HepG2 (cell line): ENCODE measurements around the gene GSTK1. TPM values are rescaled to one million over a fixed set of nuclear protein-coding genes. Genes with fewer than 3 reads are reported as not detected.

Experiments
- ATAC-seq: fragments of 200-7000 bp; cut with Tn5 transposase; 3 replicates; pipeline ENCODE4 v1.9.1; 2020; ENCODE audit warnings: mild to moderate bottlenecking, moderate library complexity
- BruUV-seq: library from RNA; stranded (reverse); fragments of 400-500 nt; replicated peaks from 2 replicates; lab custom pipeline; 2021; lab: Mats Ljungman, UMichigan
- CTCF ChIA-PET: fragments of 300-600 bp; formaldehyde crosslinking; extraction: SDS; loops from one replicate; lab custom pipeline; 2021; ENCODE audit warnings: low total read pairs, inconsistent platforms, low intra/inter-chr PET ratio; lab: Yijun Ruan, JAX
- POLR2A ChIA-PET: fragments of 350-600 bp; sonication (Branson Sonifier 250); formaldehyde crosslinking; loops from one replicate; lab custom pipeline; 2020; ENCODE audit warnings: antibody characterized with exemption, inconsistent platforms; lab: Yijun Ruan, JAX
- DNase-seq: peaks from one replicate; pipeline ENCODE4 v3.0.0-alpha.2; 2015; ENCODE audit warnings: low spot score
- FAIRE-seq: peaks from 3 replicates; lab custom pipeline; 2011; peaks lifted over from hg19 to GRCh38; lab: Jason Lieb, UNC
- H2AFZ ChIP-seq: one replicate; pipeline ENCODE4 v1.6.1; 2011; ENCODE audit warnings: low read length, inconsistent platforms
- H3K27ac ChIP-seq: fragments of 300-600 bp; 3 replicates; pipeline ENCODE4 v1.8.0; 2011; ENCODE audit warnings: mixed run types, mild to moderate bottlenecking, mixed read lengths, low read length, inconsistent platforms; ENCODE audit not compliant: insufficient read depth; ENCODE audit errors: extremely low read length
- H3K27me3 ChIP-seq, 2 experiments: fragments of 200-600 bp in 1 of 2; 2 replicates in 1 of 2; 3 replicates in 1 of 2; pipeline versions ENCODE4 v1.6.0 to v1.8.0; 2011; ENCODE audit warnings: low read length in 2 of 2, mild to moderate bottlenecking in 2 of 2, moderate library complexity in 2 of 2, inconsistent platforms in 1 of 2; ENCODE audit not compliant: insufficient read depth in 2 of 2, control insufficient read depth in 1 of 2
- H3K36me3 ChIP-seq, 2 experiments: fragments of 200-600 bp in 1 of 2; replicated peaks in 1 of 2; 2 replicates in 1 of 2; 3 replicates in 1 of 2; pipeline versions ENCODE4 v1.5.1 to v1.8.0; 2011; ENCODE audit warnings: low read length in 2 of 2, inconsistent platforms in 1 of 2; ENCODE audit not compliant: insufficient read depth in 2 of 2, control insufficient read depth in 1 of 2
- H3K4me1 ChIP-seq: 2 replicates; pipeline ENCODE4 v1.5.1; 2012; ENCODE audit warnings: low read length, inconsistent platforms; ENCODE audit not compliant: insufficient read depth
- H3K4me2 ChIP-seq: 2 replicates; pipeline ENCODE4 v1.6.0; 2011; ENCODE audit warnings: low read depth, low read length, inconsistent platforms
- H3K4me3 ChIP-seq, 3 experiments: fragments of 200-600 bp in 1 of 3; sonication (generic), shearing (Covaris generic) in 1 of 3; replicated peaks in 1 of 3; 2 replicates each; pipeline ENCODE4 v1.5.1; 2011 to 2016; ENCODE audit warnings: low read length in 3 of 3, inconsistent platforms in 2 of 3, low read depth in 2 of 3, mild to moderate bottlenecking in 2 of 3, control low read depth in 1 of 3, mixed read lengths in 1 of 3; ENCODE audit not compliant: insufficient read depth in 1 of 3
- H3K79me2 ChIP-seq: one replicate; pipeline ENCODE4 v1.6.1; 2011; ENCODE audit warnings: low read length, inconsistent platforms; ENCODE audit not compliant: insufficient read depth
- H3K9ac ChIP-seq: 2 replicates; pipeline ENCODE4 v1.6.0; 2011; ENCODE audit warnings: mild to moderate bottlenecking, low read depth, low read length, inconsistent platforms; ENCODE audit not compliant: insufficient read depth
- H3K9me3 ChIP-seq: 2 replicates; pipeline ENCODE4 v1.5.1; 2012; ENCODE audit warnings: mild to moderate bottlenecking, low read length
- H4K20me1 ChIP-seq: 2 replicates; pipeline ENCODE4 v1.6.0; 2011; ENCODE audit warnings: inconsistent platforms, mild to moderate bottlenecking, low read length, moderate library complexity; ENCODE audit not compliant: insufficient read depth
- CREB3 ChIP-seq: sonication (generic); formaldehyde crosslinking; IDR thresholded peaks from 2 replicates; pipeline ENCODE4 v1.5.0; 2020; ENCODE audit warnings: missing genetic modification reagents
- IKZF1 ChIP-seq: fragments of 450-650 bp; IDR thresholded peaks from 2 replicates; pipeline ENCODE4 v1.7.1; 2016
- KAT7 ChIP-seq: IDR thresholded peaks from 2 replicates; pipeline ENCODE4 v1.6.1; 2018; ENCODE audit warnings: borderline replicate concordance, missing compliant biosample characterization
- REL ChIP-seq: sonication (generic); formaldehyde crosslinking; conservative IDR thresholded peaks from 2 replicates; pipeline ENCODE4 v1.8.0; 2022; ENCODE audit warnings: mild to moderate bottlenecking, missing genetic modification reagents, moderate library complexity
- SNAI1 ChIP-seq: sonication (generic); formaldehyde crosslinking; IDR thresholded peaks from 2 replicates; pipeline ENCODE4 v1.5.0; 2020; ENCODE audit warnings: mild to moderate bottlenecking, missing genetic modification reagents, borderline replicate concordance
- ZBTB25 ChIP-seq: IDR thresholded peaks from 2 replicates; pipeline ENCODE4 v1.6.1; 2018; ENCODE audit warnings: missing genetic modification reagents
- ZFP62 ChIP-seq: sonication (generic); formaldehyde crosslinking; IDR thresholded peaks from 2 replicates; pipeline ENCODE4 v1.4.0; 2020; ENCODE audit warnings: missing genetic modification reagents
- ZNF318 ChIP-seq: sonication (generic); formaldehyde crosslinking; IDR thresholded peaks from 2 replicates; pipeline ENCODE4 v1.4.0; 2020; ENCODE audit warnings: mild to moderate bottlenecking, missing genetic modification reagents
- ZNF776 ChIP-seq: sonication (generic); formaldehyde crosslinking; IDR thresholded peaks from 2 replicates; pipeline ENCODE4 v1.4.0; 2020; ENCODE audit warnings: mild to moderate bottlenecking, missing genetic modification reagents
- WGBS: methylation state at CpG from one replicate; pipeline ENCODE4 v1.1.6; 2017; ENCODE audit warnings: low lambda C conversion rate; 5-methylcytosine and 5-hydroxymethylcytosine counted together
- in situ Hi-C: cut with HindIII; loops from 2 replicates; pipeline ENCODE4 v1.10.0; 2017; ENCODE audit warnings: low pct_unique_long_range_greater_than_20kb; ENCODE audit not compliant: extremely low pct_ligation_motif_present
- intact Hi-C: fragments of 100-400 bp; cut with micrococcal nuclease; formaldehyde crosslinking; loops from one replicate; pipeline ENCODE4 v1.10.0; 2022; ENCODE audit not compliant: unreplicated experiment
- polyA plus RNA-seq, 8 experiments: library from polyadenylated mRNA; depleted of rRNA in 3 of 8; stranded (reverse) in 7 of 8; unstranded in 1 of 8; fragments of >200 nt; fragmentation: Illumina TruSeq in 4 of 8; extraction: Trizol in 4 of 8; gene quantifications; 2 replicates each; pipeline versions ENCODE4 v1.2.1 to v1.2.3, GENCODE V29; 2011 to 2016; ENCODE audit warnings: low read depth in 4 of 8, missing spikeins in 1 of 8, mixed read lengths in 1 of 8; ENCODE audit not compliant: insufficient read depth in 1 of 8
- total RNA-seq, 5 experiments: library from RNA; depleted of rRNA; stranded (reverse); fragments of >200 nt; fragmentation: Illumina TruSeq; extraction: Trizol; gene quantifications; 2 replicates each; pipeline ENCODE4 v1.2.3, GENCODE V29; 2016; ENCODE audit warnings: low read depth in 1 of 5

Gene GSTK1
- total and polyA plus RNA-seq, 2 of the 13 experiments (the other 11 are each of a cell fraction or from before 2014, with no cell fraction given), result 64.6 to 92.1 TPM

- Histone ChIP-seq H3K9ac (no peak overlapping the region), H4K20me1 (no peaks in the 10 kb centered on the region), H3K79me2 (no peaks in the 10 kb centered on the region), H3K27me3 (no peaks in the 10 kb centered on the region), H3K27ac (no peak overlapping the region), H3K4me2 (no peak overlapping the region), H2AFZ (no peak overlapping the region), H3K4me1 (peaks cover 12% of the 10 kb centered on the region), H3K9me3 (no peaks in the 10 kb centered on the region), H3K4me3 (no peak overlapping the region), H3K36me3 (no peaks in the 10 kb centered on the region)
- intact Hi-C loops (no loop called here), in situ Hi-C loops (no loop called here)
- ATAC-seq (no peak), DNase-seq (no peak), FAIRE-seq (no peak)
- ChIA-PET CTCF (no interaction called here), POLR2A (no interaction called here)
- BruUV-seq, result no TSS peak
- TF ChIP-seq CREB3 (CRISPR knock-in tag) (no peak), REL (no peak), SNAI1 (CRISPR knock-in tag) (no peak), KAT7 (no peak), ZNF318 (no peak), ZFP62 (CRISPR knock-in tag) (no peak), IKZF1 (no peak), ZNF776 (no peak), ZBTB25 (CRISPR knock-in tag) (no peak)
- WGBS, result 25% methylated on average over 4 of the region's 4 CpGs
Measured at GRCh38 chr7:143316492-143316891, 53.3 kb downstream of the GSTK1 start.
